Superior temporal gyrus (tissue), 1 donor: ENCODE data around the gene ACOT6.
"Not testable (repeated sequence)": the region's sequence is repeated elsewhere in the genome, so short reads cannot be mapped to it uniquely, and the experiment has no call there.

ENCODE experiments used
- DNase-seq: peaks from one replicate; pipeline ENCODE4 v3.0.0-alpha.2; 2016; ENCODE audit errors: extremely low spot score

ACOT6 gene

GRCh38 chr14:73645248-73645610, 32.9 kb downstream of the ACOT6 start:
- DNase-seq: no peak

GRCh38 chr14:73651005-73651404, 38.7 kb downstream of the ACOT6 start:
- no peak for DNase-seq

DNA sequence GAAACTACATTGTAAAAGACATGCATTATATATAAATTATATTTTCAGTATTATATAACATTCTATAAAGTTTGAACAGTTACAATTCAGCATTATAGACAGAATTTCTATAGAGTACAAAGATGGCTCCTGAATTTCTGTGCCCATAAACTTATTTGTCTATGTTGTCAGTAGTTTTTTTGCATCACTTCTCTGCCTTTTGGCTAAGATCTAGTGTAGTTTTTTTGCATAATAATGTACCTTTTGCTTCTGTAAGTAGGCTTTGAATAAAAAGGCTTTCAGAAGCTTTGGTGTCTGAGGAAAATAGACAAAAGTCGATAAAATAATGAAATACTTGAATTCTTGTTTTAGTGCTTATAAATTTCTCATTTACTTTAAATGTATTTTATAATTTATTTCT, 43.5 kb downstream of the ACOT6 start:
- DNase-seq: no peak

DNA sequence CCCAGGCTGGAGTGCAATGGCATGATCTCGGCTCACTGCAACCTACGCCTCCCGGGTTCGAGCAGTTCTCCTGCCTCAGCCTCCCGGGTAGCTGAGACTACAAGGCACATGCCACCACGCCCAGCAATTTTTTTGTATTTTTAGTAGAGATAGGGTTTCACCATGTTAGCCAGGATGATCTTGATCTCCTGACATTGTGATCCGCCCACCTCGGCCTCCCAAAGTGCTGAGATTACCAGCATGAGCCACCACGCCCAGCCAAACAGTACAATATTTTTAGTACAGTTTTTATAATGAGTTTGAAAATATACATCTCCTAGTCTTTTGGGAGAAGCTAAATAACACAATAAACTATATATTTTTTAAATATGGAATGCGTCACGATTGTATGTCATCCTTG, 46.9 kb downstream of the ACOT6 start:
- not testable (repeated sequence) for DNase-seq

- DNase-seq: no peak
These were observed 48.2 kb downstream of the ACOT6 start for GRCh38 chr14:73660511-73660910.

DNA sequence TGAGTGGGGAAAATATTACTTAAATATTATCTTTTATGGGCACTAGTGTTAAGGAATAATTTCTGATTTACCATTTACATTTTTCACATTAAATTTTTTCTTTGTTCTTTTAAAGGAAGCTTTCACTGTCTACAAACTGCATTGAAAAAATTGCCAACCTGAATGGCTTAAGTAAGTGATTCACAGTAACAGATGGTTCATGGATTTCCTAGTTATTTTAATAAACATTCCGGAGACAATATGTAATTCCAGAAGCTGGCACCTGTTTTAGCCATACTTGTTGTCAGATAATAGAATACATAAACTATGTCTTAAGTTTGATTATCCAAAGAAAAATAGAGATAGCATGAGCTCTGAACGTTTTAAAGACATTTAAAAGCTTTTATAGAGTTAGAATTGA, 49.6 kb downstream of the ACOT6 start:
- DNase-seq: no peak

GRCh38 chr14:73662487-73662943, 50.2 kb downstream of the ACOT6 start:
- no peak for DNase-seq

DNA sequence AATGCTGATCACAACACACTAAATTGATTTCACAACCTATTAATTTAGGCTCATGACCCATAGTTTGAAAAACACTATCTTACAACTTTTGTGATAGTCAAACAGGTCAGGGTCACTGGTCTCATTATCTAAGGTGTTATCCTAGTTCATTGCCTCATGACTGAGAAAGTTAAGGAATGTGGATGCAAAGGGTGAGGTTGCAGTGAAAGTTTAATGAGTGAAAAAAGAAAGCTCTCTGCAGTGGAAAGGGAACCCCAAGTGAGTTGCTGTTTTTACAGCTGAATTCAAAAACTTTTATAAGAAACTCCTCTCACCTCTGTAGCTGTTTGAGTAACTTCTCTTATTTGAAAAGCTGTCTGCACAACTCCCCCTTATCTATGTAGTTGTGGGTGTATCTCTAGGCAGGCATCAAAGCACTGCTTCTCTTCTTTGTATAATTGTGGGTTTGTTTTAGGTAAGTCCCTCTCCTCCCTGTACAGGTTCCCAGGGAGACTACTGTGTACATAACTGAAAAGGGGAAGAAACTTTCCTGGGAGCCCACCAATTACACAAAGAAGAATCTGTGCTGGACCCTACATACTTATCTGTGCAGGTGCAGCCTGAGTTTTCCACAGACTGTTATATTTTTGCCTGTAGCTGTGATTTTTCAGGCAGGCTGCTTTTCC, 51.4 kb downstream of the ACOT6 start:
- no peak for DNase-seq

DNA sequence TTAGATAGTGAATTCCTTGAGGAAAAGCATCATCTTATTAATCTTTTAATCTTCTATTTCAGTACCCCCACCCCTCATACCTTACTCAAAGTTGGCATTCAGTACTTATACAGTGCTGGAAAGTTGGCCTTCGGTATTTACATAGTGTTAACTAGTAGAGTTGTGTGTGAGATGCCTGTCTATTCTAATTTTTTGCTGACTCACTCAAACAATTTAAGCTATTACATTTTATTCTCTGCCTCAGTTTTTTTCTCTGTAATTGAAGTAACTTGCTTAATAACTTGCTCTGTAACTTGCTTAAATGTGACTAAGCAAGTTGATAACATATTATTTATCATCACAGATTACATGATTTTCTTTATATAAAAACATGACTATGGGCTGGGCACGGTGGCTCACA, 52.8 kb downstream of the ACOT6 start:
- DNase-seq: no peak

DNA sequence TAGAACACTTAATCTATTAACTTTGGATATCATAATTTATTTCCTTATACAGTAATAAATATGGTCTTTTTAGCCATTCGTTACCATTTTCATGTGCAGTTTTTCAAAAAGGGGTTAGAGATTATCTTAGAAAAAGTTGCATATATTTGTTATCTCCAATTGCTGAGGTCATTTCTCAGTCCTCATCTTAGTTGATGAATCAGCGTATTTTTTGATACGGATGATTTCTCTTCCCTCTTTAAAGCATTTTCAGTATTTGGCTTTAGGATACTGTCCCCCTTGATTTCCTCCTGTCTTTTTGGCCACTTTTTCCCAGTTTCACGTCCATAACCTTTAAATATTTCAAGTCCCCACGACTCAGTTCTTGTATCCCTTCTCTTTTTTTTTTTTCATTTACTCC, 54.3 kb downstream of the ACOT6 start:
- DNase-seq: no peak

DNA sequence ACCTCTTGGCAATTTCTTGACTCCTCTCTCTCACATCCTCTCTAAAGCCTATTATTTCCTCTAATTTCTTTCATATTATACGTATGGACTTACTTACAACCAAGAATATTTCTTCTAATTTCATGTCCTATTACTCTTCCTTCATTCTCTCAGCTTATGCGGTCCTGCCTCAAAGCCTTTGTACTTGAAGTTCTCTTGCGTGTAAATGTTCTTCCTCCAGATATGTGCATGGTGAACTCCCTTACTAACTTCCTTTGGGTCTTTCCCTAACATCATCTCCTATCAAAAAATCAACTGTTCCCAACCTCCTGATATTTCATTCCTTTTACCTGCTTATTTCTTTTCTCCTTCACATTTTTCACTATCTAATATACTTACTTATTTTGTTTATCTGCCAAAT, 55.5 kb downstream of the ACOT6 start:
- no peak for DNase-seq
